ENCODE data around the gene GABRG3.
"Not testable (repeated sequence)": the region's sequence is repeated elsewhere in the genome, so short reads cannot be mapped to it uniquely, and the experiment has no call there.

GABRG3 gene

GRCh38 chr15:27358751-27359434 lies 387.9 kb downstream of the GABRG3 start:
- DNase-seq (ENCODE audit: low read depth), result no peak
- H3K4me3 ChIP-seq (ENCODE audit: control insufficient read depth, low read depth, low read length), result no peak overlapping the region
- peak; percentile 54 for TF ChIP-seq CTCF (conservative IDR thresholded peaks at IDR 0.05; ENCODE audit: control insufficient read depth, insufficient read depth, low read depth, low read length)

GRCh38 chr15:27359586-27359985 lies 388.6 kb downstream of the GABRG3 start:
- no peak for TF ChIP-seq CTCF (conservative IDR thresholded peaks at IDR 0.05; ENCODE audit: control insufficient read depth, insufficient read depth, low read depth, low read length)

GRCh38 chr15:27360316-27360715 lies 389.3 kb downstream of the GABRG3 start:
- no peak for DNase-seq (ENCODE audit: low read depth)
- TF ChIP-seq CTCF (conservative IDR thresholded peaks at IDR 0.05; ENCODE audit: control insufficient read depth, insufficient read depth, low read depth, low read length), result no peak
- H3K4me3 ChIP-seq (ENCODE audit: control insufficient read depth, low read depth, low read length), result no peak overlapping the region

More at GRCh38 chr15:27359586-27359985, 388.6 kb downstream of the GABRG3 start:
- H3K4me3 ChIP-seq (ENCODE audit: control insufficient read depth, low read depth, low read length), result no peak overlapping the region
- DNase-seq (ENCODE audit: low read depth), result no peak

- no peak for TF ChIP-seq CTCF (conservative IDR thresholded peaks at IDR 0.05; ENCODE audit: control insufficient read depth, insufficient read depth, low read depth, low read length)
- no peak for DNase-seq (ENCODE audit: low read depth)
- H3K4me3 ChIP-seq (ENCODE audit: control insufficient read depth, low read depth, low read length), result no peak overlapping the region
Measured at GRCh38 chr15:27361438-27361837, 390.5 kb downstream of the GABRG3 start.

GRCh38 chr15:27365456-27365855 lies 394.5 kb downstream of the GABRG3 start:
- no peak overlapping the region for H3K4me3 ChIP-seq (ENCODE audit: control insufficient read depth, low read depth, low read length)
- DNase-seq (ENCODE audit: low read depth), result no peak
- TF ChIP-seq CTCF (conservative IDR thresholded peaks at IDR 0.05; ENCODE audit: control insufficient read depth, insufficient read depth, low read depth, low read length), result no peak

GRCh38 chr15:27377391-27377790 lies 406.4 kb downstream of the GABRG3 start:
- H3K4me3 ChIP-seq (ENCODE audit: control insufficient read depth, low read depth, low read length); DNase-seq (ENCODE audit: low read depth): not testable (repeated sequence)

GRCh38 chr15:27382361-27383025 lies 411.5 kb downstream of the GABRG3 start:
- no peak for DNase-seq (ENCODE audit: low read depth)
- no peak for TF ChIP-seq CTCF (conservative IDR thresholded peaks at IDR 0.05; ENCODE audit: control insufficient read depth, insufficient read depth, low read depth, low read length)
- H3K4me3 ChIP-seq (ENCODE audit: control insufficient read depth, low read depth, low read length), result no peak overlapping the region
